Hepatocyte (in vitro differentiated cells): ENCODE data around the gene GRID2. TPM values are rescaled to one million over a fixed set of nuclear protein-coding genes. Genes with fewer than 3 reads are reported as not detected.

Experiments
- DNase-seq: peaks from one replicate; pipeline ENCODE4 v3.0.0-alpha.2; 2016; ENCODE audit warnings: low spot score
- H2AFZ ChIP-seq: fragments of 200-600 bp; sonication (generic); 2 replicates; pipeline ENCODE4 v1.6.0; 2016; ENCODE audit warnings: antibody characterized with exemption, mild to moderate bottlenecking
- H3K27ac ChIP-seq: fragments of 200-600 bp; sonication (generic); 2 replicates; pipeline ENCODE4 v1.5.1; 2016; ENCODE audit warnings: mild to moderate bottlenecking
- H3K27me3 ChIP-seq: fragments of 200-600 bp; sonication (generic); 2 replicates; pipeline ENCODE4 v1.6.1; 2016
- H3K36me3 ChIP-seq: fragments of 200-600 bp; sonication (generic); replicated peaks from 2 replicates; pipeline ENCODE4 v1.5.1; 2016; ENCODE audit warnings: low read depth; ENCODE audit not compliant: insufficient read depth
- H3K4me1 ChIP-seq: fragments of 200-600 bp; sonication (generic); 2 replicates; pipeline ENCODE4 v1.5.1; 2016; ENCODE audit warnings: mild to moderate bottlenecking, moderate library complexity; ENCODE audit not compliant: insufficient read depth
- H3K4me2 ChIP-seq: fragments of 200-600 bp; sonication (generic); 2 replicates; pipeline ENCODE4 v1.6.0; 2016
- H3K4me3 ChIP-seq: fragments of 200-600 bp; sonication (generic); 2 replicates; pipeline ENCODE4 v1.5.1; 2016; ENCODE audit warnings: mild to moderate bottlenecking
- H3K79me2 ChIP-seq: fragments of 200-600 bp; sonication (generic); 2 replicates; pipeline ENCODE4 v1.6.0; 2017; ENCODE audit warnings: mild to moderate bottlenecking
- H3K9me2 ChIP-seq: fragments of 200-600 bp; sonication (generic); replicated peaks from 2 replicates; pipeline ENCODE4 v1.6.0; 2017; ENCODE audit warnings: mild to moderate bottlenecking; ENCODE audit not compliant: insufficient read depth
- H3K9me3 ChIP-seq: fragments of 200-600 bp; sonication (generic); 2 replicates; pipeline ENCODE4 v1.5.1; 2016; ENCODE audit warnings: low read depth, mild to moderate bottlenecking
- H4K20me1 ChIP-seq: fragments of 200-600 bp; sonication (generic); 2 replicates; pipeline ENCODE4 v1.6.0; 2016; ENCODE audit warnings: mild to moderate bottlenecking; ENCODE audit not compliant: insufficient read depth, poor library complexity, severe bottlenecking
- EZH2 ChIP-seq: fragments of 200-600 bp; sonication (generic); IDR thresholded peaks from 2 replicates; pipeline ENCODE4 v1.6.1; 2016; ENCODE audit warnings: antibody characterized with exemption, mild to moderate bottlenecking, borderline replicate concordance
- EZH2phosphoT487 ChIP-seq: fragments of 200-600 bp; sonication (generic); IDR thresholded peaks from one replicate; pipeline ENCODE4 v1.6.1; 2018; ENCODE audit warnings: antibody characterized with exemption, mild to moderate bottlenecking, low read depth, moderate library complexity; ENCODE audit not compliant: unreplicated experiment, severe bottlenecking
- WGBS: methylation state at CpG from one replicate; pipeline ENCODE4 v1.1.6; 2016; ENCODE audit warnings: low lambda C conversion rate; ENCODE audit errors: missing lambda C conversion rate; 5-methylcytosine and 5-hydroxymethylcytosine counted together
- polyA plus RNA-seq: library from polyadenylated mRNA; unstranded; fragments of >200 nt; fragmentation: Nextera tagmentation; extraction: Ambion mirVana; gene quantifications from 2 replicates; pipeline ENCODE4 v1.2.1, GENCODE V29; 2016
- total RNA-seq: library from RNA; depleted of rRNA; stranded (reverse); fragments of >200 nt; gene quantifications from 2 replicates; pipeline ENCODE4 v1.2.3, GENCODE V29; 2014
- TF ChIP-seq, protein P1 (sequence below): fragments of 200-600 bp; sonication (generic); IDR thresholded peaks from 2 replicates; pipeline ENCODE4 v1.5.1; 2016; ENCODE audit warnings: antibody characterized with exemption, mild to moderate bottlenecking; ENCODE audit not compliant: poor library complexity

Gene GRID2
- total and polyA plus RNA-seq, 2 experiments from 2014 or later: 0.53 to 3.5 TPM

DNA sequence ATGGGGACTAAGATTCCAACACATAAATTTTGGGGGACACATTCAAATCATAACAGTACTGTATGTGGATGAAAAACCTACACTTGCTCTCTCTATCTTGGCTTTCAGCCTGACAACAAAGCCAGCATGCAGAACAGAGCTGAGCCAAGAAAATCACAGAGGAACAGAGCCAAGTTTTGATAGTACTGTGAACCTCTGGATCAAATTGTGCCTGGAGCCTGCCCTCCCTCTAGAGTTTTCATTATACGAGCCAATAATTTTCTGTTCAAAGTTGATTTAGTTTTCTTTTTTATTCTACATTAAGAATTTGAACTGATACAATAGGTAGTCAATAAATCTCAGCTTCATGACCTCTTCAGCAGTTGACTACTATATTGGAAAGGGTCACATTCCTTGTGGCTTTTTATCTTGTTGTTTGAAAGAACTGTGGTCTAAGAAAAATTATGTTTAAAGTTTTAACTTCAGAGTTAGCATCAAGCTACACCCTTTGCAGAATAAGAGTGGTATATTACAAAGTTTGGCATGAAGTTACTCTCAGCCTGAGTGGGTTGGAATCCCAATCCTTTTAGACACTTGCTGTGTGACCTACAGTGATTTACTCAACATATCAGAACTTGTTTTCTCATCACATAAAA, 31.1 kb downstream of the GRID2 start:
- Histone ChIP-seq H3K4me1 (no peaks in the 10 kb centered on the region), H3K4me3 (no peak overlapping the region), H3K79me2 (no peaks in the 10 kb centered on the region), H3K27me3 (no peaks in the 10 kb centered on the region), H3K27ac (no peak overlapping the region), H3K4me2 (no peak overlapping the region), H4K20me1 (no peaks in the 10 kb centered on the region), H3K9me3 (no peaks in the 10 kb centered on the region), H2AFZ (no peak overlapping the region), H3K9me2 (no peaks in the 10 kb centered on the region), H3K36me3 (no peaks in the 10 kb centered on the region)
- TF ChIP-seq, protein P1, sequence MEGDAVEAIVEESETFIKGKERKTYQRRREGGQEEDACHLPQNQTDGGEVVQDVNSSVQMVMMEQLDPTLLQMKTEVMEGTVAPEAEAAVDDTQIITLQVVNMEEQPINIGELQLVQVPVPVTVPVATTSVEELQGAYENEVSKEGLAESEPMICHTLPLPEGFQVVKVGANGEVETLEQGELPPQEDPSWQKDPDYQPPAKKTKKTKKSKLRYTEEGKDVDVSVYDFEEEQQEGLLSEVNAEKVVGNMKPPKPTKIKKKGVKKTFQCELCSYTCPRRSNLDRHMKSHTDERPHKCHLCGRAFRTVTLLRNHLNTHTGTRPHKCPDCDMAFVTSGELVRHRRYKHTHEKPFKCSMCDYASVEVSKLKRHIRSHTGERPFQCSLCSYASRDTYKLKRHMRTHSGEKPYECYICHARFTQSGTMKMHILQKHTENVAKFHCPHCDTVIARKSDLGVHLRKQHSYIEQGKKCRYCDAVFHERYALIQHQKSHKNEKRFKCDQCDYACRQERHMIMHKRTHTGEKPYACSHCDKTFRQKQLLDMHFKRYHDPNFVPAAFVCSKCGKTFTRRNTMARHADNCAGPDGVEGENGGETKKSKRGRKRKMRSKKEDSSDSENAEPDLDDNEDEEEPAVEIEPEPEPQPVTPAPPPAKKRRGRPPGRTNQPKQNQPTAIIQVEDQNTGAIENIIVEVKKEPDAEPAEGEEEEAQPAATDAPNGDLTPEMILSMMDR: no peak
- TF ChIP-seq EZH2: no peak
- no peak for TF ChIP-seq EZH2phosphoT487
- DNase-seq: peak; percentile 25
- 60% methylated on average over 1 of the region's 1 CpG for WGBS

DNA sequence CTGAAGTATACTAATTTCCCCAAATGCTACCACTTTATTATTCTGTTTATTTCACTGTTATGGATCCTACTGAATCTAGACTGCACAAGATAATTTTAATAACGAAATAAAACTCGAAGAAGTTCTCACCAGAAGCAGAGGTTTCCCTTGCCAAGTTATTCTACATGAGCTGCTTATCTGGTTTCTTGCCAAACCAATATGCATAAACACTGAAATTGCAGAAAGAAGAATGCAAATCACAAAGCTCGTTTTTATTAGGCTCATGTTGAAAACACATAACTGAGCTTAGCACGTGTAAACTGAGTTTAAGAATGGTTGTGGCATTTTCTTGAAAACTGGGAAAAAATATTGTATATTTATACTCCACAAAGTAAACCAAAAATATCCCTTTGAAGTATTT, 35.9 kb downstream of the GRID2 start:
- Histone ChIP-seq H3K4me1 (no peaks in the 10 kb centered on the region), H3K27ac (no peak overlapping the region), H3K27me3 (no peaks in the 10 kb centered on the region), H3K4me3 (no peak overlapping the region), H3K9me3 (no peaks in the 10 kb centered on the region), H3K79me2 (no peaks in the 10 kb centered on the region), H4K20me1 (no peaks in the 10 kb centered on the region), H3K36me3 (no peaks in the 10 kb centered on the region), H2AFZ (no peak overlapping the region), H3K9me2 (no peaks in the 10 kb centered on the region), H3K4me2 (no peak overlapping the region)
- no peak for DNase-seq
- 77% methylated on average over 4 of the region's 4 CpGs for WGBS
- TF ChIP-seq EZH2phosphoT487: no peak

DNA sequence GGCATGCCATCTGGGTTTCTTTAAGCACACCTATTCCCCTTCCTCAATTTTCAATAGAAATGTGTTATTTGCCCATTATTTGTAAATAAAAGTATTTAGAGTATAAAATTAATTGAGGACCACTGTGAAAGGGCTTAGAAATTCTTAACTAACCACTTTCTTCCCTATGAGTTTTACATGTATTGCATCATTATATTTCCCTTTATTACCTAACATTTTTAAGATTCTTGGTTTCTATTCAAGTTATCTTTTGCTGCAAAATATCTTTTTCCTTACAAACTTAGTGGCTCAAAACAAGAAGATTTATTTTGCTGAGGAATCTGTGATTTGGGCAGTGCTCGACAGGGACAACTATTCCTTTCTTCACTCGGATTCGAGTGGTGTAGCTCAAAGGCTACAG, 40.5 kb downstream of the GRID2 start:
- TF ChIP-seq, protein P1: no peak
- no peak for TF ChIP-seq EZH2phosphoT487
- TF ChIP-seq EZH2: no peak
- no peak overlapping the region for H3K4me2 ChIP-seq
- no peaks in the 10 kb centered on the region for H3K79me2 ChIP-seq
- H3K9me3 ChIP-seq: no peaks in the 10 kb centered on the region
- no peak overlapping the region for H3K4me3 ChIP-seq
- WGBS: 93% methylated on average over 3 of the region's 3 CpGs
- H3K9me2 ChIP-seq: no peaks in the 10 kb centered on the region
- no peaks in the 10 kb centered on the region for H3K36me3 ChIP-seq
- no peaks in the 10 kb centered on the region for H3K27me3 ChIP-seq
- DNase-seq: no peak
- H3K4me1 ChIP-seq: no peaks in the 10 kb centered on the region
- no peaks in the 10 kb centered on the region for H4K20me1 ChIP-seq
- H3K27ac ChIP-seq: no peak overlapping the region
- no peak overlapping the region for H2AFZ ChIP-seq

GRCh38 chr4:92346289-92346688, 42.5 kb downstream of the GRID2 start:
- Histone ChIP-seq H3K9me3 (no peaks in the 10 kb centered on the region), H3K4me2 (no peak overlapping the region), H3K27ac (no peak overlapping the region), H3K79me2 (no peaks in the 10 kb centered on the region), H3K36me3 (no peaks in the 10 kb centered on the region), H3K4me1 (no peaks in the 10 kb centered on the region), H3K27me3 (no peaks in the 10 kb centered on the region), H2AFZ (no peak overlapping the region), H4K20me1 (no peaks in the 10 kb centered on the region), H3K4me3 (no peak overlapping the region), H3K9me2 (no peaks in the 10 kb centered on the region)
- WGBS: 90% methylated on average over 3 of the region's 3 CpGs
- TF ChIP-seq, protein P1: no peak
- TF ChIP-seq EZH2phosphoT487: no peak
- TF ChIP-seq EZH2: no peak
- no peak for DNase-seq
